Stromal cell of bone marrow (primary cell): ENCODE data around the gene GPC6.
A peak's percentile ranks its signal among the peaks of the same experiment; 100 is the strongest.

Experiments used
- DNase-seq: peaks from one replicate; pipeline ENCODE4 v3.0.0-alpha.2; 2012; ENCODE audit warnings: low read depth

Gene GPC6

GRCh38 chr13:94346261-94347019, 1119.8 kb downstream of the GPC6 start:
- DNase-seq, result no peak

GRCh38 chr13:94351292-94351990, 1124.8 kb downstream of the GPC6 start:
- peak; percentile 60 for DNase-seq

- DNase-seq, result no peak
Observed at GRCh38 chr13:94352057-94352456, 1125.5 kb downstream of the GPC6 start.

GRCh38 chr13:94353167-94353710, 1126.6 kb downstream of the GPC6 start:
- no peak for DNase-seq

GRCh38 chr13:94359875-94360274, 1133.3 kb downstream of the GPC6 start:
- no peak for DNase-seq

- peak; percentile 83 for DNase-seq
Observed at GRCh38 chr13:94362411-94362909, 1135.9 kb downstream of the GPC6 start.

GRCh38 chr13:94366677-94367076, 1140.1 kb downstream of the GPC6 start:
- no peak for DNase-seq

GRCh38 chr13:94369972-94370436, 1143.4 kb downstream of the GPC6 start:
- DNase-seq, result no peak

GRCh38 chr13:94371855-94372254, 1145.2 kb downstream of the GPC6 start:
- no peak for DNase-seq

- DNase-seq, result no peak
Observed at GRCh38 chr13:94382517-94382916, 1155.9 kb downstream of the GPC6 start.

GRCh38 chr13:94382960-94383359, 1156.4 kb downstream of the GPC6 start:
- no peak for DNase-seq

GRCh38 chr13:94384231-94384905, 1157.8 kb downstream of the GPC6 start:
- DNase-seq, result no peak

GRCh38 chr13:94387047-94387446, 1160.4 kb downstream of the GPC6 start:
- no peak for DNase-seq

GRCh38 chr13:94389604-94390351, 1163.2 kb downstream of the GPC6 start:
- DNase-seq, result peak; percentile 24

- DNase-seq, result peak; percentile 29
Observed at GRCh38 chr13:94390881-94391280, 1164.3 kb downstream of the GPC6 start.

GRCh38 chr13:94394723-94395122, 1168.1 kb downstream of the GPC6 start:
- DNase-seq, result no peak

- no peak for DNase-seq
Observed at GRCh38 chr13:94395860-94396259, 1169.3 kb downstream of the GPC6 start.

- DNase-seq, result no peak
Observed at GRCh38 chr13:94399812-94400211, 1173.2 kb downstream of the GPC6 start.

- no peak for DNase-seq
Observed at GRCh38 chr13:94400874-94401273, 1174.3 kb downstream of the GPC6 start.

GRCh38 chr13:94408314-94409036, 1181.9 kb downstream of the GPC6 start:
- no peak for DNase-seq

- no peak for DNase-seq
Observed at GRCh38 chr13:94411747-94412146, 1185.1 kb downstream of the GPC6 start.
